ENCODE measurements around the gene TUB. TPM values are rescaled to one million over a fixed set of nuclear protein-coding genes. Genes with fewer than 3 reads are reported as not detected.

TUB gene
- polyA plus RNA-seq, 1 experiment, result 11.8 TPM

- CTCF ChIA-PET, result interaction anchor here (0.6 to 3.6 kb wide), 4 partner anchors 8 to 39 kb away, joined by 3 to 21 read pairs (median 5); no protein-coding TSS in a partner anchor
- POLR2A ChIA-PET, result no interaction called here
- Histone ChIP-seq H3K27me3 (ENCODE audit: control insufficient read depth, insufficient read depth, low read length) (no peaks in the 10 kb centered on the region), H3K4me3 (ENCODE audit: low read depth, low read length) (no peak overlapping the region), H3K36me3 (ENCODE audit: control insufficient read depth, insufficient read depth, low read length) (no peaks in the 10 kb centered on the region)
- DNase-seq (ENCODE audit: low read depth), result no peak
- no peak for TF ChIP-seq CTCF (IDR thresholded peaks at IDR 0.05; ENCODE audit: insufficient read depth, low read depth, low read length)
Measured at GRCh38 chr11:8068605-8069221, 12.3 kb upstream of the TUB start.

- no peaks in the 10 kb centered on the region for H3K27me3 ChIP-seq (ENCODE audit: control insufficient read depth, insufficient read depth, low read length)
- POLR2A ChIA-PET, result no interaction called here
- CTCF ChIA-PET, result interaction anchor here (1.0 to 3.6 kb wide), 2 partner anchors 14 to 36 kb away, joined by 3 to 21 read pairs; no protein-coding TSS in a partner anchor
- H3K4me3 ChIP-seq (ENCODE audit: low read depth, low read length), result no peak overlapping the region
- no peak for TF ChIP-seq CTCF (IDR thresholded peaks at IDR 0.05; ENCODE audit: insufficient read depth, low read depth, low read length)
- no peaks in the 10 kb centered on the region for H3K36me3 ChIP-seq (ENCODE audit: control insufficient read depth, insufficient read depth, low read length)
- DNase-seq (ENCODE audit: low read depth), result no peak
Measured at GRCh38 chr11:8069771-8070170, 11.2 kb upstream of the TUB start.

GRCh38 chr11:8070417-8071115 lies 10.4 kb upstream of the TUB start:
- H3K4me3 ChIP-seq (ENCODE audit: low read depth, low read length), result no peak overlapping the region
- ChIA-PET CTCF (interaction anchor here (0.8 to 3.4 kb wide), 6 partner anchors 22 to 63 kb away, joined by 3 to 18 read pairs (median 7); no protein-coding TSS in a partner anchor), POLR2A (no interaction called here)
- no peaks in the 10 kb centered on the region for H3K36me3 ChIP-seq (ENCODE audit: control insufficient read depth, insufficient read depth, low read length)
- no peaks in the 10 kb centered on the region for H3K27me3 ChIP-seq (ENCODE audit: control insufficient read depth, insufficient read depth, low read length)
- DNase-seq (ENCODE audit: low read depth), result no peak
- TF ChIP-seq CTCF (IDR thresholded peaks at IDR 0.05; ENCODE audit: insufficient read depth, low read depth, low read length), result peak; percentile 50

- CTCF ChIA-PET, result interaction anchor here (0.7 to 3.4 kb wide), 12 partner anchors 11 to 64 kb away, joined by 3 to 18 read pairs (median 6); no protein-coding TSS in a partner anchor
- Histone ChIP-seq H3K27me3 (ENCODE audit: control insufficient read depth, insufficient read depth, low read length) (no peaks in the 10 kb centered on the region), H3K36me3 (ENCODE audit: control insufficient read depth, insufficient read depth, low read length) (no peaks in the 10 kb centered on the region), H3K4me3 (ENCODE audit: low read depth, low read length) (no peak overlapping the region)
- no peak for TF ChIP-seq CTCF (IDR thresholded peaks at IDR 0.05; ENCODE audit: insufficient read depth, low read depth, low read length)
- POLR2A ChIA-PET, result no interaction called here
- DNase-seq (ENCODE audit: low read depth), result no peak
Measured at GRCh38 chr11:8071616-8072581, 9.1 kb upstream of the TUB start.

Data from BJ (cell line).